NCI-H82 (cell line): ENCODE measurements around the gene TGFBR3.
"Not testable (repeated sequence)": the region's sequence is repeated elsewhere in the genome, so short reads cannot be mapped to it uniquely, and the experiment has no call there.

ENCODE experiments used
- DNase-seq: peaks from one replicate; lab custom pipeline; 2025; lab: John Stamatoyannopoulos, UW

TGFBR3 gene

DNA sequence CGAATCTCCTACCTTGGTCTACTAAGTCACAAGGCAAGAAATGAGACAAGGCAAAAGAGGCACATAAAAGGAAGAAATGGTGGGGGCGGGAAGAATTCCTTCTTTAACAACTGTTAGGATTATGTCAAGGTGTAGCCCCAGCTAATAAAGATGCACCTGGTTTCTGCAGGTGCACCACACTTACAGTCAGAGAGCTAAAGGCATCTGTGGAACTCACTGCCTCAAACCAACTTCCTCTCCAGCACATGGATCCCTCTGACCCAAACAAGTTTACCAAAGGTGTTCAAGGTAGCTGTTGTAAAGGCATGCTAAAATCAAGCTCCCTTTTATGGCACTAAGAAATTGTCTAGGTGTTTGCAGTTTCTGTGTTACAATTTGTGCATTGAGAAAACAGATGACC lies 38.1 kb downstream of the TGFBR3 start:
- DNase-seq: no peak

DNA sequence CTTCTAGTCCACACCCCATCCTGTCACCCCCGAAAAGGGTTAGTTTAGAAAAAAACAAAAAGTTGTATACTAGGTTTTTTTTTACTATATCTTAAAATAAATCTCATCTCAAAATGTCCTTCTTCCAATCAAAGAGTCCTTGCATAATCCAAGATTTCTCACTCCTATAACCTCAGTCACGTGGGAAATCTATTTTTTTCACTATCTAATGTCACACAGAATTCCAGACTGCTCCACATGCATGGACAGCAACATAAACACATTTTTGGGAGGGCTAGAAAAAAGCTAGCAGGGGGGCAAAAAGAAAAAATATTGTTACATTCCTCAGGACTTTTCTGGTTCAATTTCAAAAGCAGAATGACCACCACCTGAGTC lies 39.3 kb downstream of the TGFBR3 start:
- no peak for DNase-seq

DNA sequence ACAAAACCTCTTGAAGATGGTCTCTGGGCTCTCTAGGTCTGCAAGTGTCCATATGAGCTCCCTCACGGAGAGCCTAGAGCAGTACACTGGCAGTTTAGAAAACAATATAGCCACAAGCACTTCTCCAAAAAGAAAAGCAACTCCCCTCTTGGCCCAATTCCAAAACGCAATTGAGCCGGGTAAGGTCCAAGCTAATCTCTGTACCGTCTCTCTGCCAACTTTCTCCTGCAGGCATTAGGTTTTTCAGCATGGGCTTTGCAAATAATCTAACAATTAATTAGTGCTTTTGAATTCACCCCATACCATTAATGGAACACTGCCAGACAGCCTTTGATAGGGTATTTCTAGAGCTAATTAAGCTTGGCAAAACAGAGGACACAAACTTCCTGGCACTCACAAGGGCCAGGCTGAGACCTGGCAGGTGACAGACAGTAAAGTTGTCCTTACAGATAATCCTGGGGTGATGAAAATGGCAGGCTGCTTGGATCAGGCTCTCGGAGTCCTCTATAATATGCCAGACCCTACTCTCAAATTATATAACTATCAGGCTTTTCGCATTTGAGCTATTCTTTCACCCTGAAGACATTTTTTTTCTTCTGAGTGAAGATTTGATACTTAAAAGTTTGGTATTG lies 39.8 kb downstream of the TGFBR3 start:
- peak; percentile 88 for DNase-seq

DNA sequence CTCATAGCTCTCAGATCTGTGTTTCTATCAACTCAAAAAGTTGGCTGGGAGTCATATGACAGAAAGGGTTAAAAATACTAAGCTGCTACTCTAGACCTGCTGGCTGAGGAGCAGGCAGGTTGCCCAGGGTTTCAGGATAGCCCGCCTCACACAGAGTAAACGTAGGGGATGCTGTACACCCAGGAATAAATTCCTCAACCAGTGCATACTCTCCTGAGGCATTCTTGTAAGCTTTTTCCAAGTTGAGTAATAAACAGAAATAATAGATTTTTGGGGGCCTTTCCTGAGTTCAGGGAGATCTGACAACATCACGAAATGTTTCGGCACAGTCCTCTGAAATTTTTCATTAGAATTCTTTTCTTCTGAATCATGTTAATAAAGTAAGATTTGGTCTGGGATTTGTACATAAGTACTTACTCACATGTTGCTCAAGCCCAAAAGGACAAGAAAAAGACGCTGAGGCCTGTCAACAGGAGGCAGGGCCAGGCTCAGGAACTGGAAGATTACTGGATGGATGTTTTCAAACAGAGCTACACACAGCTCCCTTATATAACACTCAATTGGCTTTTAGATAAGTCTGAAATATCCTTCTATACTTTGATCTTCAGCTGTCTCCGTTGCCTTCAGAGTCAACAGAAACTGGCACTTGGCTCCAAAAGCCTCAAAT lies 41.0 kb downstream of the TGFBR3 start:
- DNase-seq: no peak

DNA sequence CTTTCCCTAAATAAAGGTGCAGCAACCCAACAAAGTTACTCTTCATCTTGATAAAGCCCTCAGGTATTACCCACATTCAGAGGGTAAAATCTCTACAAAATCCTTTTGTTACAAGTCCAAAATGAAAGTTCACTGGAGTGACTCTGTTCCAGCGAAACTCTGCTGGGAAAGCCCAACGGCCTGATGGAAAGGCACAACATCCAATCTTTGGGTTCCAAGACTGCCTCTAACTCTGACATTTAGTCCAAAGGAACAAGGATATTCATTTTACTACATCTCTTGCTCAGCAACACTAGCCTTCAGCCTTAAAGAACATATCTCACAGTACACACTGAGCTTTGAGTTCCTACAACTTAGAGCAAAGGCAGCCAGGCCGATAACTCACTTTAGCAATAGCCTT lies 42.1 kb downstream of the TGFBR3 start:
- no peak for DNase-seq

DNA sequence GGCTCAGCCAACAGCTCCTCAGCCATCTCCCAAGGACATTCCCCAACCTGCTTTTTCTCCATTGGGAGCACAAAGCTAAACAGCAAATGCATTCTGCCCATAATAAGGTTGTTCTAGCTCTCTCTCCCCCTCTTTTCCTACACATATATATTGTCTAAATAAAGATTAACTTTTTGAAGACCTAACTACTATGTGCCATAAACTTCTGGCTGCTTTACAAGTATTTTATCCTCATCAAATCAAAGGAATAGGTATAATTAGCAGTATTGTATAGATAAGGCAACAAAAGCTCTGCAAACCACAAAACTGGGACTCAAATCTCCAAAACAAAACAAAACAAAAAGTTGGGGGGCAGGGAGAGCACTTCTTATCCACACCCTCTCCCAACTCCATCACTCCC lies 43.4 kb downstream of the TGFBR3 start:
- no peak for DNase-seq

DNA sequence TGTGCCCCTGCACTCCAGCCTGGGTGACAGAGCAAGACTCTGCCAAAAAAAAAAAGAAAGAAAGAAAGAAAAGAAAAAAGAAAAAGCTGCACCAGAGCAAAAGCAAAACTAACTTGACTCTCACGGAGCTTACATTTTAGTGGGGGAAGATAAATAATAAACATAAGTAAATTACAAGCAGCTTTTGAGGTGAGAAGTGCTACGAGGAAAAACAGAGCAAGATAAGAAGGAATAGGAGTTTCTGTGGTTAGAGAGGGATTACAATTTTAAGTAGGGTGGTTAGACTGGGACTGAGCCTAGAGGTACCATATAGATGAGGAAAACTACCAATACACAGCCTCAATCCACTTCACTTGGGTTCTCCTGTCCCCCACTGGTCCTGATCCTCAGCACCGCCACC lies 43.9 kb downstream of the TGFBR3 start:
- no peak for DNase-seq

DNA sequence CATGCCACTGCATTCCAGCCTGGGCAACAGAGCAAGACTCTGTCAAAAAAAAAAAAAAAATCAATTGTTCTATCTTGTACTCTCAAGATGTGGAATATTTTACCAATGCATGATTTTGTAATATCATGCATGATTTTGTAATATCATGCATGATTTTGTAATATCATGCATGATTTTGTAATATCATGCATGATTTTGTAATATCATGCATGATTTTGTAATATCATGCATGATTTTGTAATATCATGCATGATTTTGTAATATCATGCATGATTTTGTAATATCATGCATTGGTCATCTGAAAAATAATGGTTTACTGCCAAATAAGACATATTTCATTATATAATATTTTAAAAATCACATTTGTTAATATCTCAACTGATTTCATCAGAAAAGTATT lies 45.7 kb downstream of the TGFBR3 start:
- not testable (repeated sequence) for DNase-seq

DNA sequence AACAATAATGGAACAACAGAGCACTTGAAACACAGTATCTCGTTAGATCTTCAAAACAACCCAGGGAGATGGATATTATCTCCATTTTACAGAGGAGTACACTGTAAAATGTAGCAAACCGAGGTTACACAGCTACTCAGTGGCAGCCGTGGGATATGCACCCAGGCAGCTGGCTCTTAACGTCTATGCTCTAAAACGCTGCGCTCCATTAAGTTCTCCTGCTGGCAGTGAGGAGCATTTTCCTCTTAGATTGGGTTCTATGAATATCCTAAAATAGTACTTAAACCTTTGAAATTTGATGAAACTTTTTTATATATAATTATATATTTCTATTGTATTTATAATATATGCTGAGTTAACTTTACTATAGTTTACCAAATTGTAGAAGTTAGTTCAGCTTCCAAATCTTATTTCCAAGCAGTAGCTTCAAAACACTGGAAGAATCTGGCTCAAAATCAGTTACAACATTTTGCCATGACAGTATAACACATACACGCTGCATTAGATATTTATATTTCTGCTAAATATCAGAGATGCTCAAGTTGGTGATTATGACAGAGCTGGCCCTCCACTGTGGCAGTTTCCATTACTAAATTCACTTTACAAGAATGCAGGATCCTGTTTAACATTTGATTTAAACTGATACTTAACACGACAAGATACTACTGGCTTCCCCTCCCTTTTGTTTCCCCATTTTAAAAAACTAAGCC lies 49.5 kb downstream of the TGFBR3 start:
- DNase-seq: peak; percentile 21

DNA sequence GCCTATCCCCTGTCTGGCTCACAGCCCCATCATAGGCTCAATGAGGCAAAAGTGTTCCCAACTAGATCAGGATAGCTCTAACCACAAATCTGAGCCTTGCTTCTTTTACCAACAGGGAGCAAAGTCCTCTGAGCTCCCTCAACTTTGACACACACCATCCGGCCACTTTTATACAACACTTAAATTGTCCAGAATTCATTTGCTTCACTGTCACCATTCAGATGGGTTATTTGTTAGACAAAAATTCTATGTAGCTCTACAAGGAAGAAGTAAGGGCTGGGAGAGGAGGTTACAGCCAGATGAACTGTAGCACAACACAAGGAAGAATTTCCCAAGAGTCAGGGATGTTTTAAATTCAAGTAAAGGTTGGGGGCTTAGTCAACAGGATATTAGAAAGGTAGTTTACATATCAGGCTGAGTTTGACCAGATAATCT lies 50.8 kb downstream of the TGFBR3 start:
- DNase-seq: no peak

DNA sequence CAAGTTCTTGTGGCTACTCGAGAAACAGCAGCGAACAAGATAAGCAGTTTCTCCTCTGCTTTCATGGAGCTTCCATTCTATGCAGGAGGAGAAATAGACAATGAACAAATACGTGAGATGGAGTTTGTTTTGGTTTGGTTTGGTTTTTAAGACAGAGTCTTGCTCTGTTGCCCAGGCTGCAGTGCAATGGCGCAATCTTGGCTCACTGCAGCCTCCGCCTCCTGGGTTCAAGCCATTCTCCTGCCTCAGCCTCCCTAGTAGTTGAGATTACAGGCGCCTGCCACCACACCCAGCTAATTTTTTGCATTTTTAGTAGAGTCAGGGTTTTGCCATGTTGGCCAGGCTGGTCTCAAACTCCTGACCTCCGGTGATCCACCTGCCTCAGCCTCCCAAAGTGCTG lies 51.4 kb downstream of the TGFBR3 start:
- not testable (repeated sequence) for DNase-seq

DNA sequence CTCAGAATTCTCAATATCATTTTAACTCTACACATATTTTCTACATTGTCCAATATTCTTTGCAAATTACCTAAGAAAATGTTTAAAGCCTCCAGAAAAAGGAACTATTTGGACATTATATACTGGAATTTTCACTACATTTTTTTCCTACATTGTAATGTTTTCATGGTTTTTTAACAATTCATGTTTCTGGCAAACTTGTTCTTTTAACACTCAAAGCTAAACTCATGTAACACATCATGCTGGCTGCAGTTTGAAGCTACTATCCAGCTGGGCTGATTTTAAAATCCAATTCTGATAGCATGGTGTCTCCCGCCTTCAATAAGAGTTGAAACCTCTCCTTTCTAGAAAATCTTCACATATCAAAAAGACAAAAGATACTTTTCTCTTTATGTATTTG lies 52.0 kb downstream of the TGFBR3 start:
- no peak for DNase-seq

DNA sequence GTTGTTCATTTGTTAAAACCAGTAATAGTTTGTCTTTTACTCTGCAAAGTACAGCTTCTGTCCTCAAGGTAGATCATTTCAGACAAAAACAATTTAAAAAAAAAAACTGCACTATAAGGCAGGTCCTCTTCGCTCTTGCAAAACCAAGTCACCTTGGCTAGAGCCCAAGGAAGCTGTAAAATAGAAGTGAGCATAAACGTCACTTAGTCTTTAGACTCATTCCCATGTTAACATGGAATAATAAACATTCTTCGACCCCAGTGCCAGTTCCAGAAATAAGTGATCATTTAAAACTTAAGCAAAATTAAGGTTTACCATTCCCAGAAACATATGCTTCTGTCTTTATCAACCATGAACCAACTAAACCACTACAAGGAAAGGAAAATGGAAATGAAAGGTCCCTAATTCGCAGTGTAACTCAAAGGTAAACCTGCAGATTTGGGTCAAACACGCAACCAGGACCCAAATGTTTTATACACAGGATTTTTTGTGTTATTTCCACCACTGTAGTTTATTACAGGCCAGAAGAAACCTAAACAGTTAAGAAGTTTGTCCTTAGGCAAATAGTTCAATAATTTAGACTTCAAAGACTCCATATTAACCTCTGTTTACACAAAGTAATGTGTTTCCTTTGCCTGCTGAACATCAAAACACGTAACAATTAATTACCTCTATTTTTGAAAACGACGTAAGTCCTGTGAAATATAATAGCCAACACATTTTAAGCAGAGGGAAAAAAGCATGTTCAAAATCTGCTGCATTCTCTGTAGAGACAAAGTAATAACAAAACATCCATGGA lies 54.6 kb downstream of the TGFBR3 start:
- no peak for DNase-seq

DNA sequence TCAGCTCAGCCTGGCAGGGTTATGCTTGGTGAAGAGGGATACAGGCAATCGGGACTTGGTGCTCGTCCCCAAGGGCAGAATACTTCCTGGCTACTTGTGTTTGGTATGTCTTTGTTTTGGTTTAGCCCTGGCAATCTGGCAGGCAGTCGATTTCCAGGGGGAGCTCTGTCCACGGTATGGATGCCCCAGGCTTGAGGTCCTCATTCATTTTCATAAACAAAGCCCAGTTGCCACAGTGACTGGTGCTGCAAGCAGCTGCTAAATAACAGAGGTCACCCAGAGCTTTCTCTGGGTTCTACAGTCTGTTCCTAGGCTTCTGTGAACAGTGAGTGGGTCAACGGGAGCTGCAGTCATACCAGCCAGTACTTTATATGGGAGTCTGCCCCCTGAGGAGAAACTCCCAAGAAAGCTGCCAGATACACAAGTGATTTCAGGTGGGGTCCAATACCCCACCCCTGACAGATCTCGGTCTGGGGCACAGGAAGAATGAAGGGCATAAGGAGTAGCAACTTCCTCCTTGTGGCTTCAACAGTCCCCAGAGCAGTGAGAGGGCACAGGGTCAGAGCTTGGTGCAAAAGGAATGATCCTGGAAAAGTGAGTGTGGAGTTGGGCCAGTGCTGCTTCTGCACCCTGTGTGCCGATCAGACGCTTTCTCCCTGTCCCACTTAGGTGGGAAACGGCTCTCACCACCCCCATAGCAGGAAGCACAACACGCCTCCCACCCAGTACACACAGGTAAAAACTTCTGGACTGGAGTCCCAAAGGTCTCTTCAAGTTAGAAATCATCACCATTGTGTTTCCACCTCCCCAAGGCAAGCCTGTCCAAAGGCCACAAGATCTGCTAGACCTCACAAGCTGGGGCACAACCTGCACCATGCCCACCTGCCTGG lies 55.5 kb downstream of the TGFBR3 start:
- DNase-seq: no peak

DNA sequence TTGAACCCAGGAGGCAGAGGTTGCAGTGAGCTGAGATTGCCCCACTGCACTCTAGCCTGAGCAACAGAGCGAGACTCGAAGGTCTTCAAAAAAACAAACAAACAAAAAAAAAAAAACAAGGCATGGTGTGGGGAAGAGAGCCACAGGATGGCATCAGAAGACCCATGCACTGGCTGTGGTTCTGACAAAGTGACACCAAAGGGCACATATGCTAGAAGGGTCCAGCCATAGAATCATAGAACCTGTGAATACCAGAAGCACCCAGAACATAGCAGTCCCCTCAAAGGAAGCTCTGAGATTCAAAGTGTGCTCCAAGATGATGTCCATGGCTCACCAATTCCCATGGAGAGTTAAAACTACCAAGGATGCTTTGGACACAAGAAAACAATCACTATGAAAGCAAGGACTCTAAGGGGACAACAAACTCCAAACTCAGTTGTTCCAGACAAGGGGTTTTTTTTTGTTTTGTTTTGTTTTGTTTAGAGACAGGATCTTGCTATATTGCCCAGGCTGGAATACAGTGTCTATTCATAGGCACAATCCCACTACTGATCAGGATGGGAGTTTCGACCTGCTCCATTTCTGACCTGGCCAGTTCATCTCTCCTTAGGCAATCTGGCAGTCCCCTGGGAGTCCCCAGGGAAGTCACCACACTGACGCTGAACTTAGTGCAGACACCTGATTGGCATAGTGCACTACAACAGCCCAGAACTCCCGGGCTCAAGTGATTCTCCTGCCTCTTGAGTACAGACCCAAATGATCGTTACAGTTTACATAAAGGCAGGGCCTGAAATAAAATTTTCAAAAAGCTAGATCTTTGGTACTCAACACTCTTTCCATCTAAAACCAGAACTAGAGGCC lies 56.4 kb downstream of the TGFBR3 start:
- DNase-seq: no peak

DNA sequence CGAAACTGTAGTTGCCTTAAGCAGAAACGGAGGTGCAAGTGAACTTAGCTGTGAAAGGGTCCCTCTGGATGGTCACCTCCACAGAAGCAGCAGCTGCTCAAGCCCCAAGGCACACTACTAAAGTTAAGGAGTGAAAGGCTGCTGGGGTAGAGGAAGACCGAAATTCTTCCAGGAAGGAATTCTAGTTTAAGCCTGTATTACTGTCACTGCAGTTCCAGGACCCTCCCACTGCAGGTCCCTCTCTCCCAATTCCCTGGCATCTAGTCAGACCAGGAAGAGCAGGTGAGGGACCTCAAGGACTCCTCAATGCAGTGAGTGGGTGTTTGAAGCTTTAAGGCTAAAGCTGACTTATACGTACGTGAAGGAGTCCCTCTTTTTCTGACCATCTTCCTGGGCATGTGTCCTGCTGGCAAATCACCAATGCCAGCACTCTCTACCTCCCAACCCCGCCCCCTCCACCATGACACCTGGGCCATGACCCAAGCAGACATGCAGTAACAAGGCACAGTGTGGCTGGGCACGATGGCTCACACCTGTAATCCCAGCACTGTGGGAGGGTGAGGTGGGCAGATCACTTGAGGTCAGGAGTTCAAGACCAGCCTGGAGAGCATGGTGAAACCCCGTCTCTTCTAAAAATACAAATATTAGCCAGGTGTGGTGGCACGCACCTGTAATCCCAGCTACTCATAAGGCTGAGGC lies 57.2 kb downstream of the TGFBR3 start:
- DNase-seq: no peak

DNA sequence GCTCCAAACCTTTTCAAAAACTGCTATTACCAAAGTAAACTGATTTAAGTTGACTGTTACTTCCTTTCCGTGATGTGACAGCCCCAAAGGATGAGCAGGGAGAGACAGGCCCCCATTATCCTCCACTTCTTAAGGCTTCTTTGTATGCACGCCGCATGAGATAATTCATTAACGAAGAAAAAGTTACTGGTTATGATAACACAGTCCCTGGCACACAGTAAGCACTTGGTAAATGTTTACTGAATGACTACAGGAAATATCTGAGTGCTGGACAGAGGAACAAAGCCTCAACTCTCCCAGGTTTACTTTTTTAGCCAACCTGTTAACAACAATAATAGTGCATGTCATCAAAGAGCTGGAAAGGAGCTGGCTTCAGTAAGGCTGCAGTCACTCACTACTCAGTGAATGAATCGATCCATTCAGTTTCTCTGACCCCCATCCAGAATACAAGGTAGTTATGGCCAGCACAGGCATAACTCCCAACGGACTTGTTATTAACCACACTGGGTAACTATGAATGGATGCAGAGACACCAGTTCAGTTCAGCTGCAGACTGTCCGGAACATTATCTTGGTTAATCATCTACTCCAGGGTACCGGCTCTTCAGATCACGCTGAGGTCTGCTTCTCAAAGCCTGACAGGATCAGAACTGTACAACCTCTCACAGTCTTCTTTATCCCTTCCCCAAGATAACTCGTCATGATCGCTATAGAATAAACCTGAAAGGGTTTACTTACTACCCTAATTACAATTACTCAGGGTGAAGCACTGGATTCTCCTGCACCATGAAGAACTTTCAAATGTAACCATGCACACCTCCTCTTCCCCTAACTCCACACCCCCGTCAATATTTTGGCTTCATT lies 58.3 kb downstream of the TGFBR3 start:
- DNase-seq: no peak

DNA sequence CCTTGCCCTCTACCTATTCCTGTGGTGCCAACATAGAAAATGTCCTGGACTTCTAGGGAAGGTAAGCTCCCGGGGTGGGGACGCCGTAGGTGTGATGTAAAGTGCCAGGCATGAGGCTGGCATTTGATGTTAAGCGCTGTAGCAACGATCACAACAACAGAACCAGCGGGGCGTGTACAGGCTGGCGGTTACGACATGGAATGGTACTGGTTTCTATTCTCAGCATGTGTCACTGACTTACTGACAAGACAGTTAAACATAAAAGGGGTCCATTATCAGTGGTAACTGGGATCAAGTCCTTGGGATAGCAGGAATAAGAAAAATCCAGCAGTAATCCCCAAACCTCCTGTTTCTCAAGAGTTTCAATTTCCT lies 58.9 kb downstream of the TGFBR3 start:
- no peak for DNase-seq

DNA sequence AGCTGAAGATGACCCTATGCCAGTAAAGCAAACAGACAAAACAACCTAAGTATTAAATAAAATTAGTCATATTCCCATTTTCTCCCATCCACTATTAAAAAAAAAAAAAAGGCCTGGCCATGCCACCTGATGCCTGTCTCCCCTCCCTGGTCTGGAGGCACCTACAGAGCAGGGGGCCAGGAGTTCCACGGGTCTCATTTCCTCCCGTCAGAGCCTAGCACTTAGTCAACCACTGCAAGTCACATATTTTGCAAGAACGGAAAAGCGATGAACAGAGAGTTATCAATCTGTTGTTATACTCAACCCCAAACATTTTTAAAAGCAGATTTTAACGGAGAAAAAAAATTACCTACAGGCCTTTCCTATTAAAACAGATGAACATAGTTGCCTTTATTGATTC lies 59.3 kb downstream of the TGFBR3 start:
- no peak for DNase-seq
